A673 (cell line): ENCODE measurements around the gene KCNQ2. TPM values are rescaled to one million over a fixed set of nuclear protein-coding genes. Genes with fewer than 3 reads are reported as not detected.

Experiments used
- BruUV-seq: library from RNA; stranded (reverse); fragments of 400-500 nt; replicated peaks from 2 replicates; lab custom pipeline; 2021; lab: Mats Ljungman, UMichigan
- CTCF ChIA-PET: fragments of 300-600 bp; sonication (Branson Sonifier 250); formaldehyde crosslinking; loops from one replicate; lab custom pipeline; 2022; ENCODE audit warnings: antibody characterized with exemption; lab: Charles Lee
- POLR2A ChIA-PET: fragments of 300-600 bp; sonication (Branson Sonifier 250); formaldehyde crosslinking; loops from one replicate; lab custom pipeline; 2022; ENCODE audit warnings: antibody characterized with exemption; ENCODE audit not compliant: low non-redundant PET; lab: Charles Lee
- DNase-seq: peaks from one replicate; pipeline ENCODE4 v3.0.0-alpha.2; 2015; ENCODE audit warnings: low spot score
- H3K27ac ChIP-seq: fragments of 200-600 bp; sonication (generic); 2 replicates; pipeline ENCODE4 v1.5.1; 2016; ENCODE audit warnings: mixed run types, low read depth, mild to moderate bottlenecking, mixed read lengths, antibody characterized with exemption, low read length; ENCODE audit not compliant: poor library complexity, severe bottlenecking
- H3K27me3 ChIP-seq: fragments of 200-600 bp; sonication (generic); replicated peaks from 2 replicates; pipeline ENCODE4 v1.6.1; 2017; ENCODE audit warnings: mixed run types, low read depth, mild to moderate bottlenecking, mixed read lengths, antibody characterized with exemption, low read length; ENCODE audit not compliant: insufficient read depth, poor library complexity
- H3K36me3 ChIP-seq: fragments of 200-600 bp; sonication (generic); 2 replicates; pipeline ENCODE4 v1.6.1; 2016; ENCODE audit warnings: mixed run types, mild to moderate bottlenecking, mixed read lengths, antibody characterized with exemption, low read length; ENCODE audit not compliant: insufficient read depth, poor library complexity, severe bottlenecking
- H3K4me1 ChIP-seq: fragments of 200-600 bp; sonication (generic); 2 replicates; pipeline ENCODE4 v1.6.1; 2017; ENCODE audit warnings: mixed run types, mild to moderate bottlenecking, mixed read lengths, antibody characterized with exemption, low read length; ENCODE audit not compliant: insufficient read depth, poor library complexity, severe bottlenecking
- H3K4me3 ChIP-seq: fragments of 200-600 bp; sonication (generic); 2 replicates; pipeline ENCODE4 v1.5.1; 2016; ENCODE audit warnings: low read depth, mixed run types, mild to moderate bottlenecking, mixed read lengths, low read length; ENCODE audit not compliant: poor library complexity, severe bottlenecking
- H3K9me3 ChIP-seq: fragments of 200-600 bp; sonication (generic); 2 replicates; pipeline ENCODE4 v1.6.1; 2016; ENCODE audit warnings: mixed run types, low read depth, mild to moderate bottlenecking, mixed read lengths, antibody characterized with exemption, low read length; ENCODE audit not compliant: poor library complexity, severe bottlenecking
- EZH2 ChIP-seq: fragments of 200-600 bp; sonication (generic); IDR thresholded peaks from 2 replicates; pipeline ENCODE4 v1.6.1; 2017; ENCODE audit warnings: borderline replicate concordance, low read depth, mild to moderate bottlenecking, mixed read lengths, antibody characterized with exemption, low read length; ENCODE audit not compliant: poor library complexity, severe bottlenecking
- intact Hi-C: fragments of 100-400 bp; cut with micrococcal nuclease; formaldehyde crosslinking; loops from one replicate; pipeline ENCODE4 v1.10.0; 2022; ENCODE audit not compliant: unreplicated experiment
- total RNA-seq: library from RNA; stranded (reverse); gene quantifications from 2 replicates; pipeline ENCODE4 v1.2.3, GENCODE V29; 2021
- TF ChIP-seq, protein P1 (sequence below): fragments of 300-800, 200-600 bp; sonication (generic); conservative IDR thresholded peaks from 2 replicates; pipeline ENCODE4 v1.5.1; 2017; ENCODE audit warnings: low read depth, mild to moderate bottlenecking, antibody characterized with exemption, low read length, moderate library complexity, mixed read lengths

The KCNQ2 gene
- total RNA-seq, 1 experiment from 2014 or later = 6.6 TPM

DNA sequence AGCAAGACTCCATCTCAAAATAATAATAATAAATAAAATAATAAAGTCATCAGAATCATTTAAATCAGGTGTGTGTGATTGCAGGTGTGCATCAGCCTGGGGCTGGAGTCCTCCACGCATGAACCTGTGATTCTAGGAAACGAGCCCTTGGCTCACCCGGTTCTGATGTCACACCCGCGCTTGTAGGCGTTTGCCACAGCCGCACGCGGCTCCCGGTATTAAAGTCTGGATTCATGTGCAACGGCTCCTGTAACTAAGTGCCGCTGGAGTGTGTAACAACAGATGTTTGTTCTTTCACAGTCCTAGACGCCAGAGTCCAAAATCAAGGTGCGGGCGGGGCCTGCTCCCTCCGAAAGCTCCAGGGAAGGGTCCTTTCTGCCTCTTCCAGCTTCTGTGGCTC is 45.2 kb downstream of the KCNQ2 start:
- no peak for DNase-seq
- CTCF ChIA-PET = interaction anchor here (0.6 kb wide), 1 partner anchor 372 kb away, joined by 3 read pairs; no protein-coding TSS in a partner anchor
- TF ChIP-seq EZH2 = no peak
- TF ChIP-seq, protein P1, sequence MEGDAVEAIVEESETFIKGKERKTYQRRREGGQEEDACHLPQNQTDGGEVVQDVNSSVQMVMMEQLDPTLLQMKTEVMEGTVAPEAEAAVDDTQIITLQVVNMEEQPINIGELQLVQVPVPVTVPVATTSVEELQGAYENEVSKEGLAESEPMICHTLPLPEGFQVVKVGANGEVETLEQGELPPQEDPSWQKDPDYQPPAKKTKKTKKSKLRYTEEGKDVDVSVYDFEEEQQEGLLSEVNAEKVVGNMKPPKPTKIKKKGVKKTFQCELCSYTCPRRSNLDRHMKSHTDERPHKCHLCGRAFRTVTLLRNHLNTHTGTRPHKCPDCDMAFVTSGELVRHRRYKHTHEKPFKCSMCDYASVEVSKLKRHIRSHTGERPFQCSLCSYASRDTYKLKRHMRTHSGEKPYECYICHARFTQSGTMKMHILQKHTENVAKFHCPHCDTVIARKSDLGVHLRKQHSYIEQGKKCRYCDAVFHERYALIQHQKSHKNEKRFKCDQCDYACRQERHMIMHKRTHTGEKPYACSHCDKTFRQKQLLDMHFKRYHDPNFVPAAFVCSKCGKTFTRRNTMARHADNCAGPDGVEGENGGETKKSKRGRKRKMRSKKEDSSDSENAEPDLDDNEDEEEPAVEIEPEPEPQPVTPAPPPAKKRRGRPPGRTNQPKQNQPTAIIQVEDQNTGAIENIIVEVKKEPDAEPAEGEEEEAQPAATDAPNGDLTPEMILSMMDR = no peak
- no peaks in the 10 kb centered on the region for H3K36me3 ChIP-seq
- no peaks in the 10 kb centered on the region for H3K9me3 ChIP-seq
- no peak overlapping the region for H3K27ac ChIP-seq
- BruUV-seq = no TSS peak
- H3K4me1 ChIP-seq = no peaks in the 10 kb centered on the region
- H3K27me3 ChIP-seq = no peaks in the 10 kb centered on the region
- H3K4me3 ChIP-seq = no peak overlapping the region
- intact Hi-C loops = no loop called here
- POLR2A ChIA-PET = no interaction called here

DNA sequence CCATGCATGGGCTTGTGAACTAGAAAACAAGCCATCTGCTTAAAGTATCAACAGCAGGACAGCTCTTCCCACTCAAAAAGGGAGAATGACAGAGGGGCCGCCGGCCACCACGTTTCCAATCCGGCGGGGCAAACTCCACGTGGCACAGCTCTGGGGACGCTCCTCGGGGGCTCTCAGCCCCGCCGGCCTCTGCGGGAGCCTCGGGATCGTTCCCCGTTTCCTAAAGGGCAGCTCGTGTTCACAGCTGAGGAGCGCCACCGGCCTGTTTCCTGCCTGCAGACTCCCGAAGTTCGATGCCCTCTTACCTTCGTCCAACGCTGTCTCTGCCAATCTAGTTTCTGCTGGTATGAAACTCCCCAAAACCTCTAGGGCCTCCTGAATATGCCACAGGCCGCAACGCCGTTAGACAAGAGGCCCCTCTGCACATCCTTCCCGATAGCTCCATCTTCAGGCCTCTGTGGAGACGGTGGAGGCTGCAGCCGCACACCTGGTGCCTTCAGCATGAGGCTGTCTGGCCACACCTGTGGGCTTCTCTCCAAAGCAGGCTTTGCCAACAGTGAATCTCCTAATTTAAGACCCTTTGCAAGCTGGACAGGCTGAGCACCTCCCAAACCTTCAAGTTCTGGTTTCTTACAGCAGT is 46.5 kb downstream of the KCNQ2 start:
- no peak for TF ChIP-seq EZH2
- Histone ChIP-seq H3K4me3 (no peak overlapping the region), H3K27ac (no peak overlapping the region), H3K36me3 (no peaks in the 10 kb centered on the region), H3K9me3 (no peaks in the 10 kb centered on the region), H3K4me1 (no peaks in the 10 kb centered on the region), H3K27me3 (peaks cover 1% of the 10 kb centered on the region)
- no peak for DNase-seq
- ChIA-PET CTCF (no interaction called here), POLR2A (no interaction called here)
- intact Hi-C loops = no loop called here
- no TSS peak for BruUV-seq

DNA sequence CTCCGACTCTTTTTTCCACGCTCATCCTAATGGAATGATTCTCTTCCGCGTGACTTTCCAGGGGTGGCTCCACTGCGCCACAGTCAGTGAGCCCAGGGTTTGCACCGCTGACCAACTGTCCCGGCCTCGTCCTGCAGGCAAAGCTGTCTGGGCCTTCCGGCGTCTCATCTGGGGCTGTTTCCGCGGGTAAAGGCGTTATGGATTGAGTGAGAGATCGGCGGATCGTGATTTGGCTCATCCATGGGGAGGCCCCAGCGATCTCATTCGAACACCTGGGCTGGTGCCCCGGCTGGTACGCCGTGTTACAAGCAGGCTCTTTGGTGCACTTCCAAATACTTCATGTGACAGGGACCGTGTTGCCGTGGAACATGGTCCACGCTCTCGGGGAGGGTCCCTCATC is 47.8 kb downstream of the KCNQ2 start:
- POLR2A ChIA-PET = no interaction called here
- Histone ChIP-seq H3K27ac (no peak overlapping the region), H3K4me3 (no peak overlapping the region), H3K27me3 (peaks cover 15% of the 10 kb centered on the region), H3K36me3 (no peaks in the 10 kb centered on the region), H3K9me3 (no peaks in the 10 kb centered on the region), H3K4me1 (no peaks in the 10 kb centered on the region)
- intact Hi-C loops = no loop called here
- TF ChIP-seq, protein P1 = no peak
- TF ChIP-seq EZH2 = no peak
- DNase-seq = no peak
- no TSS peak for BruUV-seq
- CTCF ChIA-PET = no interaction called here

DNA sequence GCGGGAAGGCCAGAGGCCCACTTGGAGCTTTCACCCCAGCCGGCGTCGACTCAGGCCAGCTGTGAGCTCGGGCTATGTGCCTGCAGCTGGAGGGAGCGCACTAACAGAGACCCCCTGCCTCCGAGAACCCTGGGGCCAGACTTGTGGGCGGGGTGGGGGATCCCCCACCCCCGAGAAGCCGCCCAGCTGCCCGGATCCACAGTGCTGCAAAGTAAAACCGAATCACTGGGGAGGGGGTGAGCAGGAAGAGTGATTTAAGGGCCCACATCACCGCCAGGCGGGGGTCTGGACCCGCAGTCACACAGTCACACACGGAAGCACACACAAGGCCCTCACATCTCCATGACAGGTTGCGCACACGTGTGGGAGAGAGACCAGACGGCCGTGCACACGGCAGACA is 48.7 kb downstream of the KCNQ2 start:
- Histone ChIP-seq H3K4me1 (no peaks in the 10 kb centered on the region), H3K9me3 (no peaks in the 10 kb centered on the region), H3K4me3 (no peak overlapping the region), H3K36me3 (no peaks in the 10 kb centered on the region), H3K27ac (no peak overlapping the region), H3K27me3 (peaks cover 24% of the 10 kb centered on the region)
- ChIA-PET POLR2A (interaction anchor here (0.5 kb wide), 1 partner anchor 219 kb away, joined by 8 read pairs; no protein-coding TSS in a partner anchor), CTCF (no interaction called here)
- intact Hi-C loops = no loop called here
- no TSS peak for BruUV-seq
- no peak for TF ChIP-seq EZH2
- TF ChIP-seq, protein P1 = no peak
- no peak for DNase-seq
